Bronchial epithelial cell (primary cell): Measurements from ENCODE around the gene DNAJC25. TPM values are rescaled to one million over a fixed set of nuclear protein-coding genes. Genes with fewer than 3 reads are reported as not detected.

Source experiments
- DNase-seq: peaks from one replicate; pipeline ENCODE4 v3.0.0-alpha.2; 2010; ENCODE audit warnings: low read depth
- FAIRE-seq: peaks from 2 replicates; lab custom pipeline; 2011; peaks lifted over from hg19 to GRCh38; lab: Jason Lieb, UNC
- H3K27me3 ChIP-seq: 2 replicates; pipeline ENCODE4 v1.5.1; 2011; ENCODE audit warnings: low read length; ENCODE audit not compliant: control insufficient read depth, insufficient read depth
- H3K36me3 ChIP-seq: 2 replicates; pipeline ENCODE4 v1.5.1; 2011; ENCODE audit warnings: low read length; ENCODE audit not compliant: control insufficient read depth, insufficient read depth
- H3K4me3 ChIP-seq: 2 replicates; pipeline ENCODE4 v1.5.1; 2011; ENCODE audit warnings: mild to moderate bottlenecking, low read depth, low read length, control low read depth
- CTCF ChIP-seq: IDR thresholded peaks from 2 replicates; pipeline ENCODE4 v1.5.1; 2011; ENCODE audit warnings: mild to moderate bottlenecking, moderate library complexity, low read length, control low read depth, inconsistent platforms; ENCODE audit not compliant: insufficient read depth, severe bottlenecking
- total RNA-seq: library from RNA; depleted of rRNA; stranded (reverse); fragments of >200 nt; gene quantifications from 2 replicates; pipeline ENCODE4 v1.2.1, GENCODE V29; 2014

Gene DNAJC25
- total RNA-seq, 1 donor from 2014 or later, result 7.1 TPM

- no peak overlapping the region for H3K4me3 ChIP-seq
- peaks cover 6% of the 10 kb centered on the region for H3K36me3 ChIP-seq
- no peaks in the 10 kb centered on the region for H3K27me3 ChIP-seq
- TF ChIP-seq CTCF, result no peak
- DNase-seq (no peak), FAIRE-seq (no peak)
Measured at GRCh38 chr9:111649016-111649415, 17.9 kb downstream of the DNAJC25 start.

DNA sequence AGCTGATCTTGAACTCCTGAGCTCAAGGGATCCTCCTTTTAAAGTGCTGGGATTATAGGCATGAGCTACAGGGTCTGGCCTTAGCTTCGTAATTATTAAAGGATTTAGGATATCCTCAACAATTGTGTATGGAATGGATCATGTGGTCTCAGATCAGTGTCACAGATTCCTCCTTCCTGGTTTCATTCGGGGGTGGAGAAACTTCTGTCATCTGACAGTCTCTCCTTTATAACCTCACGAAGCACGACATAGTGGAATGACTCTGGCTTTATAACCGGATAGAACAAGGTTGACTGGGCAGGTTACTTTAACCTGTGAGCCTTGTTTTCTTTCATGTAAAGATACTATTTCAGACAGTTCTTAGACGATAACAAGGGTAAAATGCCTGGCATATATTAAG, 25.9 kb downstream of the DNAJC25 start:
- FAIRE-seq, result no peak
- no peaks in the 10 kb centered on the region for H3K27me3 ChIP-seq
- no peaks in the 10 kb centered on the region for H3K36me3 ChIP-seq
- TF ChIP-seq CTCF, result no peak
- no peak for DNase-seq
- no peak overlapping the region for H3K4me3 ChIP-seq

DNA sequence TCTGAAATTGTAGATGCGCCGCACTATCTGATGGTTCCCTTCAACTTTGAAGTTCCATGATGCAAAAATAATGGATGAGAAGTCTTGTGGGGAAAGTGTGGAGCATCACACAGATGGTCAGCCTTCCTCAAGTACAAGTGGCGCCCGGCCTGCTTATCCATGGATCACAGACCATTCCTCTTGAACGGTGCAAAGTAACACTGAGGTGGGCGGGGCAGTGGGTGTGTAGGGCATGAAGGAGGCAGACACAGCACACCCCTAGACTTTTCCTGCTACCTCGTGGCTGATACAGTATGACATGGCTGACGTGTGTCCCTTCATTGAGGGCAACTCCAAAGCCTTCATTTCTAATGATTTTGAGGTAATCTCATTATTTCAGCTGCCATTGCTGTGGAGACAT, 27.8 kb downstream of the DNAJC25 start:
- Histone ChIP-seq H3K4me3 (no peak overlapping the region), H3K27me3 (no peaks in the 10 kb centered on the region), H3K36me3 (no peaks in the 10 kb centered on the region)
- DNase-seq (no peak), FAIRE-seq (no peak)
- no peak for TF ChIP-seq CTCF

GRCh38 chr9:111659691-111660090, 28.6 kb downstream of the DNAJC25 start:
- Histone ChIP-seq H3K36me3 (no peaks in the 10 kb centered on the region), H3K27me3 (no peaks in the 10 kb centered on the region), H3K4me3 (no peak overlapping the region)
- no peak for TF ChIP-seq CTCF
- DNase-seq, result no peak
- FAIRE-seq, result no peak

- FAIRE-seq, result no peak
- TF ChIP-seq CTCF, result no peak
- H3K27me3 ChIP-seq, result no peaks in the 10 kb centered on the region
Measured at GRCh38 chr9:111661150-111661801, 30.1 kb downstream of the DNAJC25 start, which contains the start of gene GNG10. GNG10 (plus strand) TSS chr9:111661605; CDS start chr9:111661635, 30 bp downstream.

GRCh38 chr9:111661802-111662521, 30.8 kb downstream of the DNAJC25 start:
- H3K27me3 ChIP-seq, result no peaks in the 10 kb centered on the region
- FAIRE-seq (peak; percentile 18), DNase-seq (peak; percentile 4)
- peak overlapping the region; percentile 59 for H3K4me3 ChIP-seq
- peaks cover 1% of the 10 kb centered on the region for H3K36me3 ChIP-seq
- TF ChIP-seq CTCF, result no peak

More at GRCh38 chr9:111661150-111661801, 30.1 kb downstream of the DNAJC25 start, which contains the start of gene GNG10:
- DNase-seq, result peak; percentile 13
- Histone ChIP-seq H3K4me3 (peak within 1 kb of the TSS; percentile 59), H3K36me3 (peaks cover 1% of the 10 kb centered on the region)
